ENCODE data around the gene STKLD1.
A peak's percentile ranks its signal among the peaks of the same experiment; 100 is the strongest.

The STKLD1 gene

GRCh38 chr9:133420392-133420827 lies 44.2 kb downstream of the STKLD1 start:
- peak; percentile 43 for DNase-seq

DNA sequence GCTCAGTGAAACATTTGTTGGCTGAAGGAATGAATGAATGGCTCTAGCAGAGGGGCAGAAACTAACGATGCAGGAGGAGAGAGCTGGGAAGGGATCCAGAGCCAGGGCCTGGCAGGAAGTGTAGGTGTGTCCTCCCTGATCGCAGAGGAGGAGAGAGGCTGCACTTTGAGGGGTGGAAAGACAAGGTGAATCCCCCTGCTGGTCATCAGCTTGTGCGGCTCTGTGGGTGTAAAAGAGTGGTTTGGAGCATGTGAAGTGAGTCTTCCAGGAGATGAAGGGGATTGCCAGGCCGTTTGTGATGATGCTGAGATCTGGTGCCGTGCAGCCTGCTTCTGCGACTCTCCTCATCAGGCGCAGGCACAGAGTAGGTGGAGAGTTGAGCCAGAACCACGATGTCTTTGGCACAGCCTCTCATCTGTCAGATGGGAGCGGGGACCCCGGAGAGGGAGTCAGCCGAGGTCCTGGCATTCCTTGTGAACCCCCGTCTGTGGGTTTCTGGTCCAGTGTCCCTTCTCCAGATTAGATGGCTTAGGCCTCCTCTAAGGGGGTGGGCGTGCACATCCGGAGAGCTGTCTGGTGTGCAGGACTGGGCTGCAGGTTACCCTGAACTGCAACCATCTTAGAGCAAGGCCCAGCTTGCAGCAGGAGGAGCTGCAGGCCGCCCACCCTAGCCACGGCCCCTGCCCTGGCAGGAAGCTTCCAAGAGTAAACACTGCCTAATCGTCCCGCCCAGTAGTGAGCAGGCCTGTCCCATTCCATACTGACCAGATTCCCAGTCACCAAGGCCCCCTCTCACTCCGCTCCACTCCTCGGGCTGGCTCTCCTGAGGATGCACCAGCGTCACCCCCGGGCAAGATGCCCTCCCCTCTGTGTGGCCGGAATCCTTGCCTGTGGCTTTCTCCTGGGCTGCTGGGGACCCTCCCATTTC lies 45.7 kb downstream of the STKLD1 start, which contains the start of gene ADAMTS13:
Gene ADAMTS13 (plus strand): TSS at position 753 of the 928 bp plus-strand sequence. CDS start 77 bp downstream, at position 830.
- peak; percentile 23 for DNase-seq

- no peak for DNase-seq
Observed at GRCh38 chr9:133423216-133423615, 47.0 kb downstream of the STKLD1 start.

DNA sequence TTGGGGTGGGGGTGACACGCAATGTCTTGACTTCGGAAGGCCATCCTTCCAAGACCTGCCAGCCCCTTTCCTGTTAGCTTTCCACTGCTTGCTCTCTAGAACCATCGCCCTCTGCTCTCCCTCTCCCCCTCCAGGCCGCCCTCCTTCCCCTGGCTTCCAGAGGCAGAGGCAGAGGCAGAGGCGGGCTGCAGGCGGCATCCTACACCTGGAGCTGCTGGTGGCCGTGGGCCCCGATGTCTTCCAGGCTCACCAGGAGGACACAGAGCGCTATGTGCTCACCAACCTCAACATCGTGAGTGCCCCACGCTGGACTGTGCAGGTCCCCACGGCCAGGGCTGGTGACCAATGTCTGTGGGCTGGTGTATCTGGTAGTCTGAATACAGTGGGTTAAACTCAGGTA lies 48.0 kb downstream of the STKLD1 start:
- no peak for DNase-seq

- DNase-seq: no peak
Observed at GRCh38 chr9:133425049-133425632, 49.0 kb downstream of the STKLD1 start.

- DNase-seq: no peak
Observed at GRCh38 chr9:133426011-133426410, 49.8 kb downstream of the STKLD1 start.

DNA sequence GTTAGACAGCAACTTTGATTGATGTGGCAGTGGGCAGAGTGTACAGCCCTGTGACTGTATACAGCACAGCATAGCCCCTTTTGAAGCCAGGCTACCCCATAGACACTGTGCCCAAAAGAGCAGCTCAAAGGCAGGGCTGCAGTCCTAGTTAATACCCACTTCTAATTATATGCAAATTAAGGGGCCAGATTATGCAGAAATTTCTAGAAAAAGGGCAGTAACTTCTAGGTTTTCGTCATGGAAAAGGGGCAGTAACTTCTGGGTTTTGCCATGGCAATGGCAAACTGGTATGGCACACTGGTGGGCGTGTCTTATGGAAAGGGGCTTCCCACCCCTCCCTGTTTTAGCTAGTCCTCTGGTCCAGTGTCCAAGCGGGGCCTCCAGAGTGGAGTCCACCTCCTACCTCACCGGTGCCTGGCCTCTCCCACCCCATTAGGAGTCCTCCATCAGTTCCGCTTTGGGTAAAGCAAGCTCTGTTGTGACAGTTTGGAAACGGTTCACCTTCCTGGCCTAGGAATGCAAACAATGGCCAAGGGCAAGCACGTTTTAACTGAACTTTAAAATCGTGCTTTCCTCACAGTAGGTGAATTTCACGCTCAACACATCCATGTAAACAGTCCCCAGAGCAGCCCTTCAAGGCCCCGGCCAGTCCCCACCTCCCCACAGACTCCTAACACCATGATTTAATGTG lies 51.6 kb downstream of the STKLD1 start:
- no peak for DNase-seq

GRCh38 chr9:133428617-133429101 lies 52.5 kb downstream of the STKLD1 start:
- no peak for DNase-seq

GRCh38 chr9:133429214-133429613 lies 53.0 kb downstream of the STKLD1 start:
- no peak for DNase-seq

DNA sequence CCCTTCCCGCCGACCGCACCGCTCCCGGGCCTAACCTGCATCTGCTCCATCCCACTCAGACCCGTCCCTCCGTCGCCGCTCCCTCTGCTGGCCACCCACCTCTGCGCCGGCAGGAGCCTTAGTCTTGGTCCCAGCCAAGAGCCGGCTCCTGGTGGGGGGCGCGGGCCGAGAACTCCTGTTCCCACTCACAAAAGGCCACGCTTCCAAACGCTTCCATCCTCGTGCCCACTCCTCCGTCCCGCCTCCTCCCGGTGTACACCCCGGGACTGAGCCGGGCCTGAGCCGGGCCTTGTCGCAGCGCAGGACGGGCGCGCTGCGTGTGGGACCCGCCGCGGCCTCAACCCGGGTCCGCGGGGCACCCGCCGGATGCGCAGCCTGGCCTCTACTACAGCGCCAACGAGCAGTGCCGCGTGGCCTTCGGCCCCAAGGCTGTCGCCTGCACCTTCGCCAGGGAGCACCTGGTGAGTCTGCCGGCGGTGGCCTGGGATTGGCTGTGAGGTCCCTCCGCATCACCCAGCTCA lies 53.5 kb downstream of the STKLD1 start:
- DNase-seq: no peak

DNA sequence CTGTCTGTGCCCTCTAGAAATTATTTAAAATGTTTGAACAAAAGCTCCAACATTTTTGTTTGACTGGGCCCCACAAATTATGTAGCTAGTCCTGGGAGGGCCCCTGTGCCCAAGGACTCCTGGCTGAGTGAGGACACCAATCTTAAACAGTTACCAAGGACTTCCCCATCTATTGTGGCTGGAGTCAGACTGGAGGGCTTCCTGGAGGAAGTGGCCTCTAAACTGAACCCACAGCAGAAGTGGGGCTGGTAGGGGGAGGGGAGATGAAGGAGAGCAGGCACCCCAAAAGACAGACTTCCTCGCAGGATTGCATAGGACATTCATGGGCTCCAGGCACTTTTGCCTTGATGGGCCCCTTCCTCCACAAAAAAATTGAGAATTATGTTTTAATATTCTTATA lies 54.1 kb downstream of the STKLD1 start:
- DNase-seq: no peak

DNA sequence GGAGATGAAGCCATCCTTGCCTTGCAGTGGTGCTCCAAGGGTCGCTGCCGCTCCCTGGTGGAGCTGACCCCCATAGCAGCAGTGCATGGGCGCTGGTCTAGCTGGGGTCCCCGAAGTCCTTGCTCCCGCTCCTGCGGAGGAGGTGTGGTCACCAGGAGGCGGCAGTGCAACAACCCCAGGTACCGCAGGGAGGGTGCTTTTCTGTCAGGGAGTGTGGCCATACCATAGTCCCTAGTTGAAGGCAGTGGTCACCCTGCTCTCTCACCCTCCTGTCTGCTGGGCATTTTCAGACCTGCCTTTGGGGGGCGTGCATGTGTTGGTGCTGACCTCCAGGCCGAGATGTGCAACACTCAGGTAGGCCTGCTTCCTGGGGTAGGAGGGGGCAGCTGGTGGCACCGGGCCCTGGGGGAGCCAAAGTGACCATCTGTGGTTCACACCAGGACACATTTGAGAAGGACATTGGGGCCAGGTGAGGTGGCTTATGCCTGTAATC lies 57.2 kb downstream of the STKLD1 start:
- no peak for DNase-seq

DNA sequence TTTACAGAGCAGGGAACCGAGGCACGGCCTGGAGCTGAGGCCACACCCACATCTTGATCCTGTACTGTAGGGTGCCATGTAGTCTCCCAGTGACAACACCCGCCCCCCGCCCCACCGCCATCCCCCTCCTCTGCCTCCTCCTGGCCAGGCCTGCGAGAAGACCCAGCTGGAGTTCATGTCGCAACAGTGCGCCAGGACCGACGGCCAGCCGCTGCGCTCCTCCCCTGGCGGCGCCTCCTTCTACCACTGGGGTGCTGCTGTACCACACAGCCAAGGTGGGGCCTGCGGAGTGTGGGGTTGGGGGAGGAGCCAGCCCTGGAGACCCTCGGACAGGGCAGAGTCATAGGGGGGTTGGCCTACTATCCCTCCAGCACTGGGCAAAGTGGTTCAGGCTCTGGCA lies 60.5 kb downstream of the STKLD1 start:
- DNase-seq: no peak

GRCh38 chr9:133437753-133438531 lies 61.8 kb downstream of the STKLD1 start:
- no peak for DNase-seq

GRCh38 chr9:133439337-133439736 lies 63.2 kb downstream of the STKLD1 start:
- DNase-seq: no peak

DNA sequence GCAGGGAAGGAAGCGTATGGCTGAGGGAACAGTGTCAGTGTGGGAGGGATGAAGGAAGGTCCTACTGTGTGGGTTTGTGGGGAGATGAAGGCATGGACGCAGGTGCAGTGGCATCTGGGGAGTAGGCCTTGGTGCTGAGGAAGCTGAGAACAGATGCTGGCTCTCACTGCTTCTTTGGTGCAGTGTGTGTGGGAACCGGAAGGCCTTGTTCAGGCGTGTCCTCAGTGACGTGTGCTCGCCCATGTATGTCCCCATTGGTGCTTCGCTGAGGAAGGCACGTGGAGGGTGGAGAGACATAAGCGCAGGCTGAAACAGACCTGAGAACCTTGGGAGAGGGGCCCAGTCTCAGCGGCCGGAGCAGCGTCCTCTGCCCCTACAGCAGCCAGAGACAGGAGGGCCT lies 64.7 kb downstream of the STKLD1 start:
- no peak for DNase-seq

DNA sequence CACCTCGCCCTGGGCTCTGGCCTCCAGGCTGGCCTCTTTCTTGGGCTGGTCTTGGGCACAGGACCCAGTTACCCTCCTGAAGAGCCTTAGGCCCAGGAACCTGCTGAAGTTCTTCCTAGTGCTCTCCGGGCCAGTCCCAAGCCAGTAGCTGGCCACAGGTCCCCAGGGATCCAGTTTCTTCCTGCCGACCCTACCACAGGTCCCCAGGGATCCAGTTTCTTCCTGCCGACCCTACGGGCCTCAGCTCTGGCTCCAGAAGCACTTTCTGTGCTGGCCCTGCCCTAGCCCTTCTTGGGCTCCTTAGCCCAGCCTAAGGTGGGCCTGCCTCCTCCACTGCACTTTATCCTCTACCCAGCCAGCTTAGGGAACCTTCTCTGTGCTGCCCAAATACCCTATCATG lies 65.4 kb downstream of the STKLD1 start:
- no peak for DNase-seq

DNA sequence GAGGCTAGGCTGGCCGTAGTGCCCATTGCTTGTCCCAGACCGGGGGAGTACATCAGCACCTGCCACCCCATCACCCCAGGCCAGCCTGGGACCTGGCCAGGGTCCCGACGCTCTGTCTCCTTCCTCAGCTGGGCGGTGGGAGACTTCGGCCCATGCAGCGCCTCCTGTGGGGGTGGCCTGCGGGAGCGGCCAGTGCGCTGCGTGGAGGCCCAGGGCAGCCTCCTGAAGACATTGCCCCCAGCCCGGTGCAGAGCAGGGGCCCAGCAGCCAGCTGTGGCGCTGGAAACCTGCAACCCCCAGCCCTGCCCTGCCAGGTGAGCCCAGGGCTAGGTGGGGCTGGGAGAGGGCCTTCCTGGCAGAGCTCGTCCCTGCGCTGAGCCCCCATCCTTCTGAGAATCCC lies 67.1 kb downstream of the STKLD1 start:
- DNase-seq: no peak

GRCh38 chr9:133443982-133444381 lies 67.8 kb downstream of the STKLD1 start:
- DNase-seq: no peak

- DNase-seq: no peak
Observed at GRCh38 chr9:133445293-133445969, 69.3 kb downstream of the STKLD1 start.

- DNase-seq: no peak
Observed at GRCh38 chr9:133448487-133448972, 72.4 kb downstream of the STKLD1 start.
